GM12872 (cell line): ENCODE measurements around the gene HMGCS1.

ENCODE experiments used
- CTCF ChIP-seq: IDR thresholded peaks from 3 replicates; pipeline ENCODE4 v1.5.1; 2011; ENCODE audit warnings: low read depth, mild to moderate bottlenecking, low read length, moderate library complexity; ENCODE audit not compliant: insufficient read depth

HMGCS1 gene

GRCh38 chr5:43320846-43321245 is 7.6 kb upstream of the HMGCS1 start:
- TF ChIP-seq CTCF, result no peak

GRCh38 chr5:43316421-43316820 is 3.2 kb upstream of the HMGCS1 start:
- no peak for TF ChIP-seq CTCF

- no peak for TF ChIP-seq CTCF
Measured at GRCh38 chr5:43315682-43316081, 2.5 kb upstream of the HMGCS1 start.

- no peak for TF ChIP-seq CTCF
Measured at GRCh38 chr5:43315263-43315662, 2.1 kb upstream of the HMGCS1 start.

GRCh38 chr5:43314724-43315123 is 1.5 kb upstream of the HMGCS1 start:
- no peak for TF ChIP-seq CTCF

GRCh38 chr5:43313854-43314457 is 744 bp upstream of the HMGCS1 start:
- no peak for TF ChIP-seq CTCF

- TF ChIP-seq CTCF, result peak; percentile 21; the same call in 1 of the 3 replicates
Measured at GRCh38 chr5:43312699-43313034, 545 bp downstream of the HMGCS1 start.
